ENCODE data around the gene HIGD2A. TPM values are rescaled to one million over a fixed set of nuclear protein-coding genes. Genes with fewer than 3 reads are reported as not detected.

The HIGD2A gene
- total and polyA plus RNA-seq, 9 of the 15 experiments (the other 6 are each of a cell fraction or from before 2014, with no cell fraction given), result 94.7 to 264 (median 163) TPM

GRCh38 chr5:176379881-176380280 is 8.7 kb upstream of the HIGD2A start:
- Histone ChIP-seq H3K4me1 (replicated peaks in 1 of 2; ENCODE audit: control insufficient read depth in 2 of 2, insufficient read depth in 2 of 2, low read length in 2 of 2) (peaks cover 0 to 4% of the 10 kb centered on the region in 2 experiments; a peak in 1 of 5 replicates), H3K36me3 (ENCODE audit: control insufficient read depth, insufficient read depth, low read length) (peaks cover 49% of the 10 kb centered on the region), H3K4me2 (ENCODE audit: insufficient read depth, low read length) (no peak overlapping the region), H3K9me1 (ENCODE audit: control insufficient read depth, insufficient read depth, low read length) (no peaks in the 10 kb centered on the region), H3K9ac (ENCODE audit: insufficient read depth in 1 of 2, low read depth in 2 of 2, low read length in 2 of 2) (no peak overlapping the region), H4K20me1 (replicated peaks; ENCODE audit: control insufficient read depth, insufficient read depth, low read length) (no peaks in the 10 kb centered on the region), H3K27me3 (ENCODE audit: control insufficient read depth in 2 of 2, insufficient read depth in 2 of 2, low read length in 2 of 2) (no peaks in the 10 kb centered on the region), H3K79me2 (ENCODE audit: control insufficient read depth, insufficient read depth, low read length) (peaks cover 2% of the 10 kb centered on the region; the same call in 1 of the 3 replicates), H3K9me3 (replicated peaks; ENCODE audit: control insufficient read depth, insufficient read depth, low read depth, low read length) (no peaks in the 10 kb centered on the region), H3K27ac (ENCODE audit: extremely low read depth, low read depth, low read length) (no peak overlapping the region), H2AFZ (ENCODE audit: low read depth, low read length) (no peak overlapping the region), H3K4me3 (no peak overlapping the region)
- no peak for TF ChIP-seq MYNN (IDR thresholded peaks at IDR 0.05)
- no peak for TF ChIP-seq MYNN (CRISPR knock-in tag; IDR thresholded peaks at IDR 0.05)
- peak; percentile 83 for TF ChIP-seq SPI1 (IDR thresholded peaks at IDR 0.05; ENCODE audit: borderline replicate concordance, low read depth, low read length)
- TF ChIP-seq YY1 (IDR thresholded peaks at IDR 0.05; ENCODE audit: borderline replicate concordance in 1 of 3, control insufficient read depth in 1 of 3, extremely low read depth in 1 of 3, insufficient read depth in 3 of 3, insufficient read length in 1 of 3, insufficient replicate concordance in 2 of 3, low read depth in 1 of 3, low read length in 2 of 3), result no peak
- TF ChIP-seq HMBOX1 (IDR thresholded peaks at IDR 0.05), result peak; percentile 70
- ChIA-PET CTCF (ENCODE audit: low intra/inter-chr PET ratio) (no interaction called here), POLR2A (interaction anchor here (0.9 to 1.2 kb wide), 2 partner anchors 12 to 86 kb away, joined by 4 read pairs; no protein-coding TSS in a partner anchor)
- 51% methylated on average over 3 of the region's 3 CpGs for WGBS (ENCODE audit: insufficient coverage, low coverage, missing lambda C conversion rate)
- intact Hi-C loops (cut with micrococcal nuclease) (no loop called here), in situ Hi-C loops (cut with MboI) (no loop called here)
- FAIRE-seq (no peak), DNase-seq (ENCODE audit: extremely low read depth in 1 of 4, low spot score in 3 of 4) (no peak), ATAC-seq (no peak)
- BruUV-seq (replicated peaks), result no TSS peak
